H9 (cell line): Measurements from ENCODE around the gene PHAX. TPM values are rescaled to one million over a fixed set of nuclear protein-coding genes. Genes with fewer than 3 reads are reported as not detected.
"Not testable (repeated sequence)": the region's sequence is repeated elsewhere in the genome, so short reads cannot be mapped to it uniquely, and the experiment has no call there.

Experiments used
- DNase-seq: peaks from one replicate; pipeline ENCODE4 v3.0.0-alpha.2; 2017
- H2AFZ ChIP-seq: one replicate; pipeline ENCODE4 v1.6.1; 2013; ENCODE audit warnings: mild to moderate bottlenecking, low read length, control low read depth, moderate library complexity
- H2AK5ac ChIP-seq: 2 replicates; pipeline ENCODE4 v1.6.1; 2013; ENCODE audit warnings: low read length, control low read depth, mixed read lengths; ENCODE audit not compliant: insufficient read length
- H2BK120ac ChIP-seq: one replicate; pipeline ENCODE4 v1.6.1; 2013; ENCODE audit warnings: low read depth, mild to moderate bottlenecking, low read length, control low read depth, inconsistent platforms; ENCODE audit not compliant: poor library complexity, severe bottlenecking
- H2BK12ac ChIP-seq: 2 replicates; pipeline ENCODE4 v1.6.1; 2013; ENCODE audit warnings: low read length, control low read depth, mixed read lengths, low read depth; ENCODE audit not compliant: insufficient read length
- H2BK15ac ChIP-seq: 2 replicates; pipeline ENCODE4 v1.6.1; 2013; ENCODE audit warnings: low read depth, low read length, control low read depth
- H2BK20ac ChIP-seq: one replicate; pipeline ENCODE4 v1.6.1; 2013; ENCODE audit warnings: low read depth, mild to moderate bottlenecking, low read length, control low read depth, inconsistent platforms; ENCODE audit not compliant: poor library complexity, severe bottlenecking
- H2BK5ac ChIP-seq: 2 replicates; pipeline ENCODE4 v1.6.1; 2013; ENCODE audit warnings: low read length, control low read depth, mixed read lengths; ENCODE audit not compliant: insufficient read length
- H3K14ac ChIP-seq: 2 replicates; pipeline ENCODE4 v1.6.1; 2013; ENCODE audit warnings: low read length, control low read depth; ENCODE audit not compliant: insufficient read depth
- H3K18ac ChIP-seq: 2 replicates; pipeline ENCODE4 v1.6.1; 2013; ENCODE audit warnings: low read depth, mild to moderate bottlenecking, mixed read lengths, low read length, control low read depth; ENCODE audit not compliant: insufficient read length
- H3K23ac ChIP-seq: 2 replicates; pipeline ENCODE4 v1.6.1; 2013; ENCODE audit warnings: low read length, control low read depth, mixed read lengths, low read depth; ENCODE audit not compliant: insufficient read length
- H3K23me2 ChIP-seq: 2 replicates; pipeline ENCODE4 v1.6.1; 2013; ENCODE audit warnings: low read depth, mild to moderate bottlenecking, mixed read lengths, low read length, control low read depth; ENCODE audit not compliant: insufficient read length, poor library complexity, severe bottlenecking
- H3K27ac ChIP-seq: 2 replicates; pipeline ENCODE4 v1.5.1; 2013; ENCODE audit warnings: low read length, control low read depth, mixed read lengths, low read depth; ENCODE audit not compliant: insufficient read length
- H3K27me3 ChIP-seq: 2 replicates; pipeline ENCODE4 v1.6.1; 2013; ENCODE audit warnings: low read length, control low read depth, inconsistent platforms; ENCODE audit not compliant: insufficient read depth
- H3K4ac ChIP-seq: 2 replicates; pipeline ENCODE4 v1.6.1; 2013; ENCODE audit warnings: low read depth, mild to moderate bottlenecking, control low read depth, inconsistent platforms, low read length, moderate library complexity
- H3K4me1 ChIP-seq: 2 replicates; pipeline ENCODE4 v1.6.1; 2013; ENCODE audit warnings: low read length, control low read depth, inconsistent platforms; ENCODE audit not compliant: insufficient read depth
- H3K4me2 ChIP-seq: 2 replicates; pipeline ENCODE4 v1.6.1; 2013; ENCODE audit warnings: low read length, control low read depth, mixed read lengths; ENCODE audit not compliant: insufficient read length, insufficient read depth
- H3K56ac ChIP-seq: 2 replicates; pipeline ENCODE4 v1.6.1; 2013; ENCODE audit warnings: low read depth, mild to moderate bottlenecking, mixed read lengths, low read length, control low read depth; ENCODE audit not compliant: insufficient read length
- H3K79me1 ChIP-seq: 2 replicates; pipeline ENCODE4 v1.6.1; 2013; ENCODE audit warnings: low read depth, mild to moderate bottlenecking, moderate library complexity, low read length, control low read depth, inconsistent platforms; ENCODE audit not compliant: insufficient read depth, poor library complexity, severe bottlenecking
- H3K79me2 ChIP-seq: 2 replicates; pipeline ENCODE4 v1.6.1; 2013; ENCODE audit warnings: low read length, control low read depth, inconsistent platforms; ENCODE audit not compliant: insufficient read depth
- H3K9ac ChIP-seq: 2 replicates; pipeline ENCODE4 v1.6.1; 2013; ENCODE audit warnings: low read length, control low read depth, mixed read lengths; ENCODE audit not compliant: insufficient read length; ENCODE audit errors: extremely low read depth
- H3K9me3 ChIP-seq: one replicate; pipeline ENCODE4 v1.6.1; 2013; ENCODE audit warnings: low read depth, low read length, inconsistent platforms; ENCODE audit not compliant: control insufficient read depth
- H3T11ph ChIP-seq: one replicate; pipeline ENCODE4 v1.6.1; 2013; ENCODE audit warnings: mild to moderate bottlenecking, low read length, control low read depth, inconsistent platforms
- H4K20me1 ChIP-seq: one replicate; pipeline ENCODE4 v1.6.1; 2013; ENCODE audit not compliant: control insufficient read depth, insufficient read length, insufficient read depth
- H4K5ac ChIP-seq: 2 replicates; pipeline ENCODE4 v1.6.1; 2013; ENCODE audit warnings: low read depth, mild to moderate bottlenecking, mixed read lengths, low read length, control low read depth; ENCODE audit not compliant: insufficient read length
- H4K8ac ChIP-seq: replicated peaks from 2 replicates; pipeline ENCODE4 v1.6.1; 2013; ENCODE audit warnings: low read length, control low read depth, mixed read lengths, low read depth; ENCODE audit not compliant: insufficient read length
- H4K91ac ChIP-seq: 2 replicates; pipeline ENCODE4 v1.6.1; 2013; ENCODE audit warnings: low read depth, mild to moderate bottlenecking, moderate library complexity, mixed read lengths, low read length, control low read depth; ENCODE audit not compliant: insufficient read length
- H3K27ac Mint-ChIP-seq, 3 experiments: 2 replicates in 2 of 3; 3 replicates in 1 of 3; pipeline ENCODE4 v1.8.0; 2020 to 2021; ENCODE audit warnings: mixed read lengths in 3 of 3, mild to moderate bottlenecking in 1 of 3, moderate library complexity in 1 of 3
- H3K27me3 Mint-ChIP-seq: 2 replicates; pipeline ENCODE4 v1.8.0; 2021; ENCODE audit warnings: low read depth, mild to moderate bottlenecking, moderate library complexity, mixed read lengths
- H3K36me3 Mint-ChIP-seq, 3 experiments: 2 replicates in 2 of 3; 3 replicates in 1 of 3; pipeline ENCODE4 v1.8.0; 2020 to 2021; ENCODE audit warnings: low read depth in 3 of 3, mixed read lengths in 3 of 3; ENCODE audit not compliant: insufficient read depth in 1 of 3
- H3K4me1 Mint-ChIP-seq, 2 experiments: 2 replicates each; pipeline ENCODE4 v1.8.0; 2020; ENCODE audit warnings: mixed read lengths in 2 of 2
- H3K4me3 Mint-ChIP-seq, 2 experiments: 2 replicates in 1 of 2; 3 replicates in 1 of 2; pipeline ENCODE4 v1.8.0; 2020 to 2021; ENCODE audit warnings: mild to moderate bottlenecking in 2 of 2, mixed read lengths in 2 of 2, moderate library complexity in 1 of 2
- H3K9me3 Mint-ChIP-seq, 2 experiments: 2 replicates in 1 of 2; 3 replicates in 1 of 2; pipeline ENCODE4 v1.8.0; 2020; ENCODE audit warnings: mild to moderate bottlenecking in 2 of 2, mixed read lengths in 2 of 2, moderate library complexity in 1 of 2
- CTCF ChIP-seq: fragments of 200-600 bp; sonication (generic); conservative IDR thresholded peaks from 3 replicates; pipeline ENCODE4 v1.8.0; 2021; ENCODE audit warnings: antibody characterized with exemption, mild to moderate bottlenecking
- WGBS: extraction: QIAGEN DNeasy Blood & Tissue Kit; methylation state at CpG from one replicate; pipeline ENCODE4 v1.1.7; 2013; ENCODE audit warnings: missing lambda C conversion rate, low lambda C conversion rate, mixed read lengths; ENCODE audit not compliant: insufficient read length; ENCODE audit errors: extremely low coverage; 5-methylcytosine and 5-hydroxymethylcytosine counted together
- total RNA-seq: library from RNA; stranded (reverse); gene quantifications from 2 replicates; pipeline ENCODE4 v1.2.1, GENCODE V29; 2021

Gene PHAX
- total RNA-seq, 1 experiment from 2014 or later = 65.6 TPM

- DNase-seq = no peak
- no peak overlapping the region for H3K4me2 ChIP-seq
- H3K56ac ChIP-seq = no peak overlapping the region
- H3K9me3 ChIP-seq = no peaks in the 10 kb centered on the region
- H3K79me2 ChIP-seq = peaks cover 2% of the 10 kb centered on the region; the same call in 1 of the 2 replicates
- Mint-ChIP-seq H3K4me3 (no peak overlapping the region), H3K36me3 (peaks cover 42 to 73% (median 70%) of the 10 kb centered on the region in 3 experiments), H3K4me1 (no peaks in the 10 kb centered on the region), H3K27me3 (no peaks in the 10 kb centered on the region), H3K9me3 (no peaks in the 10 kb centered on the region), H3K27ac (no peak overlapping the region)
- H3K14ac ChIP-seq = no peak overlapping the region
- H4K20me1 ChIP-seq = no peaks in the 10 kb centered on the region
- no peak overlapping the region for H3K18ac ChIP-seq
- no peaks in the 10 kb centered on the region for H3K4me1 ChIP-seq
- no CpG with 5 or more reads among the region's 2 CpGs for WGBS
- no peak overlapping the region for H4K5ac ChIP-seq
- H2BK20ac ChIP-seq = no peak overlapping the region
- H3K79me1 ChIP-seq = no peaks in the 10 kb centered on the region
- no peak overlapping the region for H2BK5ac ChIP-seq
- no peaks in the 10 kb centered on the region for H3K27me3 ChIP-seq
- H2BK12ac ChIP-seq = no peak overlapping the region
- no peak overlapping the region for H4K8ac ChIP-seq
- no peak overlapping the region for H3K27ac ChIP-seq
- no peak overlapping the region for H3K4ac ChIP-seq
- H3K23ac ChIP-seq = no peak overlapping the region
- no peak overlapping the region for H2BK120ac ChIP-seq
- no peak overlapping the region for H2AK5ac ChIP-seq
- H2BK15ac ChIP-seq = no peak overlapping the region
- no peak for TF ChIP-seq CTCF
- no peaks in the 10 kb centered on the region for H3K23me2 ChIP-seq
- no peak overlapping the region for H2AFZ ChIP-seq
- H3T11ph ChIP-seq = no peak overlapping the region
- H3K9ac ChIP-seq = no peak overlapping the region
- H4K91ac ChIP-seq = no peak overlapping the region
Measured at GRCh38 chr5:126552614-126553013, 48.1 kb upstream of the PHAX start.

GRCh38 chr5:126555101-126555500 is 45.6 kb upstream of the PHAX start:
- not testable (repeated sequence) for H4K5ac ChIP-seq, H3K4me1 ChIP-seq, H3K27ac Mint-ChIP-seq, H4K20me1 ChIP-seq, H4K8ac ChIP-seq, H2BK120ac ChIP-seq, H3K56ac ChIP-seq, H2AFZ ChIP-seq, H3K9ac ChIP-seq, H2BK12ac ChIP-seq, H2AK5ac ChIP-seq, H2BK5ac ChIP-seq, H3K27ac ChIP-seq, H3K79me1 ChIP-seq, H3T11ph ChIP-seq, H3K27me3 Mint-ChIP-seq, H2BK20ac ChIP-seq, H3K27me3 ChIP-seq, H3K4ac ChIP-seq, H3K23ac ChIP-seq, H3K9me3 Mint-ChIP-seq, H3K14ac ChIP-seq, DNase-seq, H3K9me3 ChIP-seq, H3K79me2 ChIP-seq, H3K4me2 ChIP-seq, H3K4me1 Mint-ChIP-seq, H3K4me3 Mint-ChIP-seq, H2BK15ac ChIP-seq, H4K91ac ChIP-seq, H3K23me2 ChIP-seq, H3K18ac ChIP-seq
- H3K36me3 Mint-ChIP-seq = peaks cover 44 to 70% (median 64%) of the 10 kb centered on the region in 3 experiments
- no CpG with 5 or more reads among the region's 9 CpGs for WGBS
